GM15510 (cell line): ENCODE results near the gene GJD3.

Experiments used
- POLR2A ChIP-seq: IDR thresholded peaks from 3 replicates; pipeline ENCODE4 v1.6.1; 2011; ENCODE audit warnings: borderline replicate concordance; ENCODE audit not compliant: insufficient read length; ENCODE audit errors: extremely low read depth

Gene GJD3

DNA sequence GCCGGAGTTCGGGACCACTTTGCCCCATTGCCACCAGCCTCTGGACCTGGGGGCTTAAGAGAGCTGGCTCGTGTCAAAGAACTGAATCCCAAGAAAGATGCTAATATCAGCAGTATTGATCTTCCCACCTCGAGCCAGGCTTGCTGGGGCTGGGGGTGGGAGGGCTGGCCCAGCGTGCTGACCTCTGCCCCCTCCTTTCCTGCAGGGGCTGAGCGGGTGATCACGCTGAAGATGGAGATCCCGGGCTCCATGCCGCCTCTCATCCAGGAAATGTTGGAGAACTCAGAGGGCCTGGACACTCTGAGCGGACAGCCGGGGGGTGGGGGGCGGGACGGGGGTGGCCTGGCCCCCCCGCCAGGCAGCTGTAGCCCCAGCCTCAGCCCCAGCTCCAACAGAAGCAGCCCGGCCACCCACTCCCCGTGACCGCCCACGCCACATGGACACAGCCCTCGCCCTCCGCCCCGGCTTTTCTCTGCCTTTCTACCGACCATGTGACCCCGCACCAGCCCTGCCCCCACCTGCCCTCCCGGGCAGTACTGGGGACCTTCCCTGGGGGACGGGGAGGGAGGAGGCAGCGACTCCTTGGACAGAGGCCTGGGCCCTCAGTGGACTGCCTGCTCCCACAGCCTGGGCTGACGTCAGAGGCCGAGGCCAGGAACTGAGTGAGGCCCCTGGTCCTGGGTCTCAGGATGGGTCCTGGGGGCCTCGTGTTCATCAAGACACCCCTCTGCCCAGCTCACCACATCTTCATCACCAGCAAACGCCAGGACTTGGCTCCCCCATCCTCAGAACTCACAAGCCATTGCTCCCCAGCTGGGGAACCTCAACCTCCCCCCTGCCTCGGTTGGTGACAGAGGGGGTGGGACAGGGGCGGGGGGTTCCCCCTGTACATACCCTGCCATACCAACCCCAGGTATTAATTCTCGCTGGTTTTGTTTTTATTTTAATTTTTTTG is 8.5 kb downstream of the GJD3 start:
- no peak for TF ChIP-seq POLR2A

DNA sequence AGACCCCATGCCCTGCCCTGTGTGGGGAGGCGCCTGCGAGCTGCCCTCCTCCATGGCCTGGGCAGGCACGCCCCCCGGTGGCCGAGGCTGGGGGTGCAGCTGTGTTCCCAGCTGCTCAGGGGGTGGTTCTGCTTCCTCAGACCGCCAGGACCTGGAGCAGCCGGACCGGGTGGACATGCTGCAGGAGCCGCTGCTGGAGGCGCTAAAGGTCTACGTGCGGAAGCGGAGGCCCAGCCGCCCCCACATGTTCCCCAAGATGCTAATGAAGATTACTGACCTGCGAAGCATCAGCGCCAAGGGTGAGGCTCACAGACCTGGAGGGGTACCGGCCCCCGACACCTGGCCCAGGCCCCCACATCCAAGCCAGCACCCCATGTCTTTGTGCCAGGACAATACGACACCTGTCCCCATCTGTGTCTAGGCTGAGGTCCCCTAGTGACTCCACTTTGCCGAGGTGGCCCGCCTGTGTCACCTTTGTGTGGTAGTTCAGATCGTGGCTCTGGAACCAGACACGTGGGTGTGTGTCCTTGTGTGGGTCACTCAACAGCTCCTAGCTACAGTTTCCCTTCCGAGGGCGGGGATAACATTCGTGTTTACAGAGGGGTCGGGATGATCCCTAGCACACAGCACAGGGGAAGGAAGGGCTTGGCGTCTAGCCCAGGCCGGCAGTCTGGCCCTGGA is 9.3 kb downstream of the GJD3 start:
- TF ChIP-seq POLR2A: no peak

DNA sequence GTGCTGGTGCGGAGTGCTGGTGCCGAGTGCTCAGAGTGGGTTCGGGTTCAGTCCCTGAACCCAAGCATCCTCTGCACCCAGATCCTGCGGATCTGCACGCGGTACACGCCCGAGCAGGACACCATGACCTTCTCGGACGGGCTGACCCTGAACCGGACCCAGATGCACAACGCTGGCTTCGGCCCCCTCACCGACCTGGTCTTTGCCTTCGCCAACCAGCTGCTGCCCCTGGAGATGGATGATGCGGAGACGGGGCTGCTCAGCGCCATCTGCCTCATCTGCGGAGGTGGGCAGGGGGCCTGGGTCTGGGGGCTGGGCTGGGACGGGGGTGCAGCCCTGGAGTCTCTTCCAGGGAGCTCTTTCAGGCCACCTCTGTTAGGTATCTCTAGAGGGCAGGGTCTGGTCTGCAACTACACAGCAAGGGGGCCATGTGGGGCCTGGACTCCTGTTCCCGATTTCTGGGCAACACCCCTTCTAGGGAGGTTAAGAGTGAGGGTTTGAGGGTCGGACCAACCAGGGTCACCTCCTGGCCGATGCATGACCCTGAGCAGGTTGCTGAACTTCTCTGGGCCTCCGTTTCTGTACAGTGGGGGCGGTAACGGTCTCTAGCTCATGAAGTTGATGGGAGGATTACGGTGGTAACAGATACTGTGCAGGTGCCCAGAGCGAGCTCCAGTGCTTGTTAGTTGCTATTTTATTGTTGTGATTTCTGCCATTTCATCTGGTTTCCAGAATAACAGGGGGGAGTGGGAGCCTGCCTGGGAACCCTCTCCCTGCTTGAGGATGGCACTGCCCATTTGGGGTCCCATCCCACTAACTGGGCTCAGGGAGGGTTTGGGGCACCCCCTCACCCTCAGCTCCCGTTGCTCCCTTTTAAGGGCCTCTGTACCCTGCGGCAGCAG is 10.1 kb downstream of the GJD3 start:
- TF ChIP-seq POLR2A: no peak

DNA sequence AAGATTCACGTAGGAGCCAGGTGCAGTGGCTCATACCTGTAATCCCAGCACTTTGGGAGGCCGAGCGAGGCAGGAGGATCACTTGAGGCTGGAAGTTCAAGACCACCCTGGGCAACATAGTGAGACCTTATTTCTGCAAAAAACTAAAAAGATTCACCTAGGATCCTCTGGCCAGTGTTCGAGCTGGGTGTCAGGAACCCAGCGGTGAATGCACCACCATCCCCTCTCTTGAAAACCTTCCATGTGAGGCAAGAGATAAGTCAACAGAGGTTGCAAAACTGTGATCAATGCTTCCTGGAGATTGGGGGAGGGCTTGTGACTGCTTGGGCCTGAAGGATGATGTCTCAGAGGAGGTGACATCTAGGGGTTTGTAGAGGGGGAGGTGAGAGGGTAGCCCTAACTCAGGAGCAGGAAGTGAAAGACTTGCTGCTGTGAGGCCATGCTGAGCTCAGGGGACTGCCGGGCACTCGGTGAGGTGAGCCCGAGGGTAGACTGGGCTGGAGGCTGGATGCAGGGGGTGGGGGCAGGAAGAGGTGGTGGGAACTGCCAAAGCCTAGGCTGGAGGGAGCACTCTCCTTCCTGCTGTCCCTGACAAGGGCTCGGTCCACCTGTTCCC is 11.7 kb downstream of the GJD3 start:
- TF ChIP-seq POLR2A: no peak

DNA sequence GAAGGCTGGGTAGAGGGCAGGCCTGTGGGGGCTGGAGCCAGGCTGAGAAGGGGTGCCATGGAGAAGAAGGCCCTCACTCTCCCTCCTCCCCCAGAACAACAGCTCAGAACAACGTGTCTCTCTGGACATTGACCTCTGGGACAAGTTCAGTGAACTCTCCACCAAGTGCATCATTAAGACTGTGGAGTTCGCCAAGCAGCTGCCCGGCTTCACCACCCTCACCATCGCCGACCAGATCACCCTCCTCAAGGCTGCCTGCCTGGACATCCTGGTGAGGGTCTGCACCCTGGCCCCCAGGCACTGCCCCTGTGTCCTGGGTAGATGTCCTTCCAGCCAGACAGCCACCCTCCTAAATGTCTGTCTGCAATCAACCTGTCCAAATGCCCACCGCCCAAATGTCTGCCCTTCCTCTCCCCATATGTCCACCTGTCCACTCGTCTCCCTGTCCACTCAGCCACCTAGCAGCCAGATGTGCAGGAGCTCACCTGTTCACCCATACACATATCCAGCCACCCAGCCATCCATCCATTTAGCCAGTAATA is 12.2 kb downstream of the GJD3 start:
- TF ChIP-seq POLR2A: no peak

DNA sequence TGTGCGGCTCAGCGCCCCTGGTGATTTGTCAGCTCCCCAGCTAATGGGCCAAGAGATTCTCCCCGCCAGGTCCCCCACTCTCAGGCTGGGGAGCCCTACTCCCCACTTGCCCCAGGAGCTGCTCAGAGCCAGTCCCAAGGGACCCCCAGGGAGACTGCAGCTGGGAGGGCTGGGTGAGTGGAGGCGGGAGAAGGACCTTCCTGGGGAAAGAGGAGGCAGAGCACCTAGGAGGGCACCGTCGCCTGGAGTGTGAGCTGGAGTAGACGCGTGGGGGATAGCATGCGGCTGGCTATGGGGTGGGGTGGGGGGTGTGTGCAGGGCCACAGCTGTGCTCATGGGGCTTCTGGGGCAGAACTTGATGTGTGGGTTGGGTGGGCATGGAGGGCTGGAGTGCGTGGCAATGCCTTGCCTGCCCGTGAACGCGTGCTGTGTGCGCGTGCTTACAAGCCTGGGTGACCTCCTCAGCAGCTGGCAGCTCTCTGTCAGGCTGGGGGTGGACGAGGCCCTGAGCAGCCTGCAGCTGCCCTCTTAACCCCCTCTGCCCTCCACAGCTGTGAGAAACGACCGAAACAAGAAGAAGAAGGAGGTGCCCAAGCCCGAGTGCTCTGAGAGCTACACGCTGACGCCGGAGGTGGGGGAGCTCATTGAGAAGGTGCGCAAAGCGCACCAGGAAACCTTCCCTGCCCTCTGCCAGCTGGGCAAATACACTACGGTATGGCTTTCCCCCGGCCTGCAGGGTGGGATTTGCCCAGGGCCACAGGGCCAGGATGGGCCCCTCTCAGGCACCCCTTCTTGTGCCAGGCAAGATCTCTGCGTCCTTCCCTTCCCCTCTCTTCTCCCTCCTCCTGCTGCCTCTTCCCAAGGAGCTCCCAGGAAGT is 12.9 kb downstream of the GJD3 start:
- no peak for TF ChIP-seq POLR2A

DNA sequence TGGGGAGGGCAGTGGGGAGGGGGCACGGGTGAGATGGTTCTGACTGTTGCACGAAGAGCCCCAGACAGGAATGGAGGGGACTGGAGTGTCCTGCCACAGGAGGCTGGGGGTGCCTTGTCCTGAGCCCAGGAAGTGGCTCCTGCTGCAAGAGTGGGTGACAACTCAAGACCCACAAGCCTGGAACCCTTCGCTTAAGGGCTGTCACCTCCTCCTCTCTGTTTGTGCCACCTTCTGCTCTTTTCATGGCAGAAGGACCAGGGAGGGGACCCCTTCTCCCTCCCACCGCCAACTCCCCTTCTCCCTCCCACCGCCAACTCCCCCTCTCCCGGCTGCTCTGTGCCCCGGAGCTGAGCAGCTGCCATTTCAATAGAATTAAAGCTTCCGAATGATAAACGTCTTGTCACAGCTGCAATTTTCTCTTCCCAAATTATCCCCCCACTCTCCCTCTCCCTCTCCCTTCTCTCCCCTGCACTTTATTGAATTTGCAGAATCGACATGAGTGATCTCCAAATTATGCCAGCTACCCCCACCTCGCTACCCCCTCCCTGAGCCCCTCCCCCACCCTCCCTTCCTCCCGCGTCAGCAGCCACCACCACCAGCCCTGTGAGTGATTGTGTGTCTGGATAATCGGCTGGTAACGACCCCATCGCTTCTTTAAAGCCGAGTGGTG is 13.7 kb downstream of the GJD3 start:
- TF ChIP-seq POLR2A: no peak

DNA sequence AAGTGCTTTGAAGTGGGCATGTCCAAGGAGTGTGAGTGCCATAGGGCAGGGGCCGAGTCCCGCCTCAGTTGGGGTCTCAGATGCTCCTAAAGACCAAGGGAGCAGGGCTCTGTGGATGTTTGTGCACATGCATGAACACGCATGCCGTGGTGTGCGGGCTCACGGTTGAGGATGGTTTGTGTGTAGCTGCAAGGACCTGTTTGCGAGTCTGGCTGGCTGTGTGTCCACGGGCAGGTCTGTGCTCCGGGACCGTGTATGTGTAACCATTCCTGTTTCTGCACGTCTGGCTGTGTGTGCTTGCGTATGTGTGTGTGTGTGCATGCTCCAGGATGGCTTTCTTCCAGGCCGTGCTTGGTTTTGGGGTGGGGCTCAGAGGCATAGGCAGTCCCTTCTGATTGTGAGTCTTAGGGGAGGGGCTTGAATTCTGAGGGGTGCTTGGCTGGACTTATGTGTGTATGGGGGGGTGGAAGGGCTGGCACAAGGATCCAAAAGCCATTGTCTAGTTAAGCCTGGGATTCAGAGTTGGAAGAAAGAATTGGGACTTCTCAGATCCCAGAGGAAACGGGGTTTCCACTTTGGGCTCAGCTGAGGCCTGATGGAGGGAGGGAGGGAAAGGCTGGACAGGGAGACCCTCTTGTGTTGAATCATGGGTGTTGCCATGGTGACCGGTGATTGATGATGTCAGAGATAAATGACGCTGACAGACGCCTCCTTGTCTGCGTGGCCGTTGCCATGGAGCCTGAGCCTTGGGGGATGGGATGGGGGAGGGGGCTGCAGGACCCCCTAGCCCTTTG is 14.4 kb downstream of the GJD3 start:
- TF ChIP-seq POLR2A: no peak

DNA sequence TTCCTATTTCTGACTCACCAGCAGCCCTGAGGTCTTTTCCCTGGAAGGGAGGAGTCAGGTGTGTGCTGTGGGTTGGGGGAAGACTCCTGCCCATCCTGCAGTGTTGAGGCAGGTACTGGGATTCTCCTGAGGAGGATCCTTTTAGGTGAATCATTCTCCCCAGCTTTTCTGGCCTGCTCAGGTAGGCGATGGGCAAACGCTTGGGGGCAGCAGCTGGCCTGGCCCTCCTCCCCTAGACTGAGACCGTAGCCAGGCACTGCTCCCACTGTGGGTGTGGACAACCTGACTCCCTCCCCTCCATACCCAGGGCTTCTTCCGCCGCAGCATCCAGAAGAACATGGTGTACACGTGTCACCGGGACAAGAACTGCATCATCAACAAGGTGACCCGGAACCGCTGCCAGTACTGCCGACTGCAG is 15.1 kb downstream of the GJD3 start:
- TF ChIP-seq POLR2A: no peak

DNA sequence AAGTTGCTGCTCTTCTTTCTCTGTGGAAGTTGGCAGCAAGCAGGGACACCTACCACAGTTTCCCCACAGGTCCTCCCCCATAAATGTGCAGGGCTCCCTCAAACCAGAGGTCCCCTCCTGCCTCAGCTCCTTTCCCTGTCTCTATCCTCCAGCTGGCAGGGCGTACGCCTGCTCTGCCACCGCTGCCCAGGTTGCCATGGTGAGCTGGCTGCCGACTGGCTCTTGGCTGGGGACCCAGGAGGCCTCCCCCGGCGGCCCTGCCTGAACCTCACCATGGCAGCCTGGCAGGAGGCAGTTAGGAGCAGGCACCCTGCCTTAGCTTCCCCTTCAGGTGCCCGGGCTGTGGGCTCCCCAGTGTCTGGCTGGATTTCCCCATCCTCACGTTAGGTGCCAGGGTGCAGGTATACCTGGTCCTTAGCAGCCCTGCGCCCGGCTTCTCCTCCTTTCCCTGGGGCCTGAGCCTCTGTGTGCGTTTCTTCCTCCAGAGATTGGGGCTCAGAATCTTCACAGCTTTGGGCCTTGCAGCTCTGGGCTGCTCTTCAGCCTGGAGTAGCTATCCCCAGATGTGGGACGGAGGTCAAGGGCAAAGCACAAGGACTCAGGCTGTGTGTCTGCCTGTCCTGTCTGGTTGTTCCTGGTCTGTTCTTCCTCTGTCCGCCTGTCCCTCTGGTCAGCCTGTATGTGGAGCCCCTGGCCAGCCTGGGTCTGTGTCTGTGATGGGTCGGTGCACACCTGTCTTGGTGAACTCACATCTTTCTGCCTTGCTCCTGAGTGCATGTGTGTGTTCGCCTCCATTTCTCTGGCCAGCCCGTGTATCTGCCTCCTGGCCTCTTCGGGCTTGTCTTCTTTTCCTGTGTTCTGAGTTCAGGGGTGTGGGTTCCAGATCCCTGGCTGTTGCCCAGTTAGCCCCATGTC is 15.7 kb downstream of the GJD3 start:
- no peak for TF ChIP-seq POLR2A

DNA sequence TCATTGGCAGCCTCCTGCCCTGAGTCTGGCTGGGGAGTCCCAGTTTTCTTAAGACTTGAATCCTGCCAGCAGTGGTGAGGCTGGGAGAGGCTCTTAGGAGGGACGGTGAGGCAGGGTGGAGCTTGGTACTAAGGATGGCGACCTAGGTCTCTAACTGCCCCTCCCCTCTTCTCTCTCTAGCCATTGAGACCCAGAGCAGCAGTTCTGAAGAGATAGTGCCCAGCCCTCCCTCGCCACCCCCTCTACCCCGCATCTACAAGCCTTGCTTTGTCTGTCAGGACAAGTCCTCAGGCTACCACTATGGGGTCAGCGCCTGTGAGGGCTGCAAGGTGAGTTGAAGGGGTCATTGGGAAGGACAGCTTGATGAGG is 16.4 kb downstream of the GJD3 start:
- no peak for TF ChIP-seq POLR2A
